Effector CD8-positive, alpha-beta T cell (primary cell): ENCODE data around the gene SSBP2.

Source experiments
- DNase-seq: peaks from one replicate; lab custom pipeline; 2025; lab: John Stamatoyannopoulos, UW

SSBP2 gene

DNA sequence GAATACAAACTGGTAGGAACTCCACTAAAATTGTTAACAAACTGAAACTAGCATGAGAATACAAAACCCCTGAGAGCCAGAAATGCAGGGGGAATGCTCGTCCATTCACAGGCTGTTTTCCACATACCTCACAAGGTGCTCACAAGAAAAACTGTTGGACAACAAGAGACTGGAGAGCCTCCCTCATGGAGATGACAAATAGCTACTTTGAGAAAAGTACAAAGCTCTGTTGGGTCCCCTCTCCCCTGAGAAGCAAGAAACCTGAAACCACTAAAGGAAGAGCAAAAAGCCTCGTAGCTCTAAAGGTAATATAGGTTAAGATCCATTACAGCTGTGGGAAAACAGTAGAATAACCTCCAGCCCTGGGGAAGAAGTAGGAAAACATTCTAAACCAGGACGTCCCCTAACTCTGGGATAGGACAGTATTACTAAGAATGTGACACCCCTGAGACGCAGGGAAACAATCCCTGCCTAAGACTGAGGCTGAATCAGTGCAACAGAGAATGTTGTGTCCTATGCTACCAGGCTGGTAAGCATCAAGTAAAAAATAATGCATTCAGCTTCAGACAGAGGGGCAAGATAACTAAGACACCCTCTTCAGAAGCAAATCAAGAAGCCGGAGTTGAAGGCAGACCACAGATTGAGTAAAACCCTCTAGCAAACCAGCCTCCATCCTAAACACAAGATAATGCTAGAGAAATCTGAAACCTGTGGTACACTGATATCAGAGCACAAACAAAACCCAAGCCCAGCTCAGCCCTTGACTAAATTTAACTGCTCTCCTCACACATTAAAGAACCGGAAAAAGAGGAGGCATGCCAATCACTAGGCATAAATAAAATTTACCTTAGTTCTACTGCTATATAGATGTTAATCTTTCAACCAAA lies 160.2 kb downstream of the SSBP2 start:
- DNase-seq, result no peak

DNA sequence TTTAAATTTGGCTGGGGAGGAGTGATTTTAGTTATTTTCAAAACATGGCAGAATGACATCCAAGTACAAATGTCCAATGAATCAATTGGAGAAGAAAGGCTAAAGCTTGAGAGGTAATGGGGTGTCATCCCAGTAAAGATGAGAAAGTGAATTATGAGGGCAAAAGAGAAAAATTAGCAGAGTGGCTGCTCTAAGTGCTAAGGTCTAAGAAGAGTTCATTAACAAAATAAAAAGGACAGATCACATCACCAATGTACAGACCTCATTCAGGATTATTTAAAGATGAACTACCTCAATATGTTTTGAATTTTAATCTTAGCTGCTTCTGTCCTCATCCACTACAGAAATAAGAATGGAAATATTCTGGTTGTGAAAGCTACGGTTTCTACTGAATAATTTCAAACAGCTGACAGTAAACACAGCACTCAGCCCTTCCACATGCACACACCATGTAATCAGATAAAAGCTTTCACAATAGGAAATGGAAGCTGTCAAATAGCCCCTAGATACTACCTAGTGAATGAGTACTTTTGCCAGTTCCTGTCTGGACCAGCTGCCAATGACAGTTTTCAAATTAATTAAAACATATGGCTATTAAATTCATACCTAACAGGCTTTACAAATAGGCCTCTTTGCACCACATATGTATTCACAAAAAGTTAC lies 171.5 kb downstream of the SSBP2 start:
- DNase-seq, result no peak

DNA sequence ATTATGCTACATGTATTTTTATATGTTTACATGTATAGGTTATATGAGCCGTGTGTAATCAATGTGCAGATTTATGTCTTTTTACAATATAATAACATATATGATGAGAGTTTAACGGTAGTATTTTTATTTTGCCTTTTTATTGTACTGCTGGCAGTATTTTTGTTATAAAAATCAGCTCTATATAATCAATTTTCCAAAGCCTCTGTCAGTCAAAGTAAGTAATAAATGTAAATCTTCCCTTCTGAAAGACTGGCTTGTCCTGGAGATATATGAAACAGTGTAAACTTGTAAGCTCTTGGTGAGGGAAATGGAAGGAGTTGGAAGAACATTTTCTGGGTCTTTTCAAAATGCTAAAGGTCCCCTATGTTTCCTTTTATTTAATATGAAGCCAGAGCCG lies 173.8 kb downstream of the SSBP2 start:
- no peak for DNase-seq

DNA sequence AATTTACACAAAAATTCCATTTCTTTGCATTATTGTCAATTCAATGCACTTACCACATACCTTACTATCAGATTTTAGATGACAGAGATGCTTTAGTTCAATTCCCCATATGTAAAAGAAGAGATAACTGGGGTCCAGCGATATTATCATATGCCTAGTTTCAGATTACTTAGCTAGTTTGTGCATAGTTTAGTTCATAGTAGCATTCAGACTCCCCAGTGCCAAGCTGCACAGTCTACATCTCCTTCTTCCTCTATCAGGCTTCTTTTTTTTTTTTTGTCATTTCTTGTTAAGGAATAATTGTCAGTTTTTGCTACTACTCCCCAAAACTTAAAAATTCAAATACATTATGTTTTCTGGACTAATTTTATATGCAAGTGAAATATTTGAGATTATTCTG lies 175.0 kb downstream of the SSBP2 start:
- DNase-seq, result no peak

DNA sequence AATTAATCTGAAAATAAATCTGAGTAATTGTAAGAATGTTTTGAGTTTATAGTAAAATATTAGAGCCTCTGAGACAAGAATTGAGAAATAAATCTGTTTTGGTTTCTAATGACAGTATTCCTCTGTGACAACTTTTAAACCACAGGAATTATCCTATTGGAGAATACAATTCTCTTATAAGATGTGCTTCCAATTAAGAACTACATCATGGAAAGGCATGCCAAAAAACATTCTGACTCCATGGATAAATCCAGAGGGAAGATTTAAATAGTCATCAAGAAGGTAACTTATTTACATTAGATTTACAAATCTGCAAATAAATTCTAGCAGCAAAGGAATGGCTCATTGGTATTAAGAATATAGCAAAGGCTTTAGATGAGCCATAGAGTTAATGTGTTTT lies 178.7 kb downstream of the SSBP2 start:
- no peak for DNase-seq

DNA sequence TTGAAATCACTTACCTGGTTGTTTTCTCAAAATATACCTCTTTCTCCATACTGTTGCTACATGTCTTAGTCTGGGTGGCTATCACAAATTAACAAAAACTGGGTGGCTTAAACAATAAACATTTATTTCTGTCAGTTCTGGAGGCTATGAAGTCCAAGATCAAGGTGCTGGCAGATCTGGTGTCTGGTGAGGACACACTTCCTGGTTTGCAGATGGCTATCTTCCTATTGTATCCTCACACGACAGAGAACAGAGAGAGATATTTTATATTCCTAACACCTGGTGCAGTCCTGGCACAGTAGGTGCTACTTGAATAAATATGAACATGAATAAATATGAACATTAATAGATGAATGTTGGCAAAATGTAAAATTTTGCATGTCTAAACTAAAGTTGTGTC lies 192.7 kb downstream of the SSBP2 start:
- DNase-seq, result no peak

DNA sequence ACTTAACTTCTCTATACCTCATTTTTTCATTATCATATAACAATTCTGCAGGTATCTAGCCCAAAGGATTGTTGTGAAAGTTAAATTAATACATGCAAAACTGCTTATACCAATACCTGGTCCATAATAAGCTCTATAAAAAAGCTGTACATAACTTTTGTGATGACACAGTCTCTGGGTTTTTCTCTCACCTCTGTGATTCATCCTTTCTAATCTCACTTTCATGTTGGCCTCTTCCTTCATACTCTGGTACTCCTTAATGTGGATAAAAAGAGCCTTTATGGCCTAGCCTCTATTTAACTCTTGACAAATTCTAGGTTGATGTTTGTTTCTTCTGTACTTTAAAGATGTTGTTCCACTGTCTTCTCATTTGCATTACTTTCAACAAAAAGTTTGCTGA lies 194.1 kb downstream of the SSBP2 start:
- no peak for DNase-seq

DNA sequence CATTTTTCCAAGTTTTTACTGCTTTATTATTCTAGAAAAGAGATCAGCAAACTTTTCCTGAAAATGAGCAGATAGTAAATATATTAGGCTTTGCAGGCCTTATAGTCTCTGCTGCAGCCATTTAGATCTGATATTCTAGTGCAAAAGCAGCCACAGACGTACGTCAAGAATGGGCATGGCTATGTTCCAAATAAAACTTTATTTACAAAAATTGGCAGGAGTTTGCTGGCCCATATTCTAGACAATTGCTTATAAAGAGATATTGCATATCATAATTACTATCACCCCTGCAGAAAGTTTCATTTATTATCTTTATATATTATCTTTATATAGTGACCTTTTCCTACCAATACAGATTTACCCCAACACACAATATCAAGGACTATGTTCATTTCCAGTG lies 195.0 kb downstream of the SSBP2 start:
- DNase-seq, result no peak

DNA sequence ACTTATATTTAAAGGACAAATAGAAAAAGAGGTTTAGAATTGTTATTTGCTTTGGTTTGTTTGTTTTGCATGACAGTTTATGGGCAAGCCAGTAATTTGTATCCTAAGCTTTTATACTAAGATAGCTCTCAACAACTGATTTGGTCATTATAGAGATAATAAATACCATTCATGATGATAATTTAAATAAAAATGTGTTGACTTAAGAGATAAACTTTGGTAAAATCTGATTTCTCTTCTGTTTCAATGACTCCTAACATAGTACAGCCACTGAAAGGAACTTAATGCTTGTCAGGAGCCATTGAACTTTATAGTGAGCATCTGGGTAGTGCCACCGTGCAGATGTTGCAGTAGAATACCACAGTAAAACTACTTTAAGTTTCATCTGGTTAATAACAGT lies 196.2 kb downstream of the SSBP2 start:
- DNase-seq, result no peak

DNA sequence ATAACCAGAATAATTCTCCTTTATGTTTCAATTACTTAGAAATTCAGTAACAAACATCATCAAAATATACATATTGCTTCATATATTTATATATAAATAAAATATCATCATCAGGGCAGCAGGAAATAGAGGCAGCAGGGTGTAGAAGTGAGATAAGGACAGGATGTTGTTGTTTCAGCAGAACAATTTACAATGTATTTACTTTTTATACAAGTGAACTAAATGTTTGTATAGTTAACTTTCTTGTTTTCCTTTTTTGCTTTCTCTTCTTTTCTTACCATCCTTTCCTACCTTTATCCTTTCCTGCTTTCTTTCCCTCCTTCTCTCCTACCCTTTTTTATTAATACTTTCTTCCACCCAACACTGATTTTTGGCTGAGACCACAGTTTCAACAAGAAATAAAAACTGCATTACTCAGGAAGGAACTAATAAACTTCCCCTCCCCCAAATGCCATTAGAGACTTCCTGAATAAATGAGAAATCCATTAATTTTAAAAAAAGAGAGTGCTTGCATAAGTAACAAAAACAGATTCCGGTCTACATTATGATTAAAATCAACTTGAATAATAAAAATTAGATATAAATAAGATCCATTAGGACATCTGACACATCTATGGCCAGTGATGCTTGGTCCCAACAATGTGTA lies 197.2 kb downstream of the SSBP2 start:
- no peak for DNase-seq

DNA sequence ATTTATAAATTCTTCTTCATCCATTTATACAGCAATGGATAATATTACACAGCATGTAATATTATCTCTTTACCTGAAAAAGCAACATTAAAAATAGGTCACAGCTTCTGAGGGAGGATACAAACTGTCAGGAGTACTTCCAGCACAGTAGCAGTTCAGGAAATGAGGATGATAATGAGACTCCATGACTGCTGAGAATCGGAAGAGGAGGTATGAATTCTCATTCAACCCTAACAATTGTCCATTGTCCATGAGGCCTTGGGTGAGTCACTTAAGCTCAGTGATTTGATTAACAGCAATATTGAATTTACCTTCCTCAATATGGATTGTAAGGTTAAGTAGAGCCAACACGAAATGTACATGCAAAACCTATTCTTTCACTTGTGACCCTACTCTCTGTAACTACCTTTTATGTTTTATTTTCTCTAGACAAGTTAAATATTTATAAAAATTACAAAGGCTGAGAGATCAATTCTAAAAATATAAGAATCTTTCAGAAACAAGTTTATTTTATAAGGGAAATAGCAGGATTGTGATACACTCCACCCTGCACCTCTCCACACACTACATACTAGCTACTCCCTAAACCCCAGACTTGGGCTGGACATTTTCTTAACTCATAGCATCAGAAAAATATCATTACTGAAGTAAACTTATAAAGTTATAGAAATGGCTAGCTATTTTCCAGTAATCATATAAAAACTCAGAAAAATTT lies 197.9 kb downstream of the SSBP2 start:
- DNase-seq, result no peak

DNA sequence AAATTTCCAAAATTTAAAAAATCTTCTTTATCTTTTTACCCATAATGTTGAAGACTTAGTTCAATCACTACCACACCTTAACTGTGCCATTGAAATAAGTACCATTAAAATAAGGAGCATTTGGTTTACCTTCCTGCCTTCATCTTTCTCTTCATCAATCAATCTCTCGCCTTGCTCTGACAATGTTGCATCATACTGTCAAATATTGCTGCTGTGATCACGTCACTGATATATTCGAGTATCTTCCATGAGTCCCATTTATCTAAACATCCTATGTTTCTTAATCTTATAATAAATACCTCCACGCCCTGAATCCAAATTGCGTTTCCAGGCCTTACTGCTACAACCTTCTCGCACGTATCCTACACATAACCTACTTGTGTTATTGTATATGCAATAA lies 201.8 kb downstream of the SSBP2 start:
- no peak for DNase-seq

DNA sequence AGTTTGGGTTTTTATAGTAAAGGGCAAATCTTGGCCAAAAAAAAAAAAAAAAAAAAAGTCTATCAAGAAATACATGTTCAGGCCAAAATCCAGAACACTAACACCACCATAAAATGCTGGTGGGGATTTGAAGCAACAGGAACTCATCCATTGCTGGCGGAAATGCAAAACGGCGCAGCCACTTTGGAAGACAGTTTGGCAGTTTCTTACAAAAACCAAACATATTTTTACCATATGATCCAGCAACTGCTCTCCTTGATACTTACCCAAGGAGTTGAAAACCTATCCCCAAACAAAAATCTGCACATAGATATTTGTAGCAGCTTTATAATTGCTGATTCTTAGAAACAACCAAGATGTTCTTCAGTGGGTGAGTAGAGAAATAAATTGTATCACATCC lies 203.9 kb downstream of the SSBP2 start:
- no peak for DNase-seq

DNA sequence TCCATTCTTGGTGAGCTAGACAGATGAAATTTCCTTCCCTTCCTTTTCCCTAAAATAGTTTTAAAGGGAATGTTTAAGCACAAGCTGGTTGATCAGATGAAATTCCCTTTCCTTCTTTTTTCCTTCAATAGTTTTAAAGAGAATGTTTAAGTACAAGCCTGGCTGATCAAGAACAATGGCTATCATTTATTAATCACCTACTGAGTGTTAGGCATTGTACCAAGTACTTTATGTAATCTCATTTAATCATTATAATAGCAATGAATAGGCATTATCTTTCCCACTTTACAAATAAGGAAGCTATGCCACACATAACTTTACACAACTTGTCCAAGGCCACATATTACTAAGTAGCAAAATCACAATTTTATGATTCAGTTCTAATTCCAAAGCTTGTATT lies 205.0 kb downstream of the SSBP2 start:
- DNase-seq, result no peak

DNA sequence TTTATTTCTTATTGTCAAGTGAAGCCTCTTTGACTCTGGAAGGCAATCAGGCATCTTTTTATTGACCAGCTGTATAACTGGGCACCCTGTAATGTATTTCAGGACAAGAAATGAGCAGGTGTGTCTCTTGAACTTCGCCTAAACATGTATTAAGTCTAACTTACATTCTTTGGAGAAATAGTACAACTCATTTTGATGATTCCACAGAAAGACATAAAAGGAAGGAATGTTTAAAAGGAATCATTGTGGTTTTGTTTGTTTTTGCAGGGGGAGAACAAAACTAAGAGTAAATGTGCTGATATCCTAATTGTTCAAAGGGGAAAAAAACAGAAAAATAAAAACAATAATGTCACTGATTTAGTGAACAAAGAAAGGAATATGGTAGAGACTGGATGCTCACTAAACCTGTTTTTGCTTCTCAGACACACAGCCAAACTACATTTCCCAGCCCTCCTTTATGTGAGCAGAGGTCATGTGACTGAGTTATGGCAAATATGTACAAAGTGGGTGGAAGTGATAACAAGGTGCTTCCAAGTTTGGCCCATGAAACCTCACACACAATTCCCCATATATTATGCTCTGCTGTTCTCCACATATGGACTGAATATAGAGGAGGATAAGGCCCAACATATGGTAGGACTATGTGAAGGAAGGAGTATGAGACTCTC lies 206.4 kb downstream of the SSBP2 start:
- DNase-seq, result no peak

DNA sequence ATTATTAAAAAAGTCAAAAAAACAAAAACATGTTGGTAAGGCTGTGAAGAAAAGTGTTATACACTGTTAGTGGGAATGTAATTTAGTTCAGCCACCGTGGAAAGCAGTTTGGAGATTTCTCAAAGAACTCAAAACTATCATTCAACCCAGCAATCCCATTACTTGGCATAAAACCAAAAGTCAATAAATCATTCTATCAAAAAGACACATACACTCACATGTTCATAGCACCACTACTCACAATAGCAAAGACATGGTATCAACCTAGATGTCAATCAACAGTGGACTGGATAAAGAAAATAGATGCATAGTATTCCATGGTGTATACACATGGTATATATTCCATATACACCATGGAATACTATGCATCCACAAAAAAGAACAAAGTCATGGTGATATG lies 208.7 kb downstream of the SSBP2 start:
- DNase-seq, result no peak

DNA sequence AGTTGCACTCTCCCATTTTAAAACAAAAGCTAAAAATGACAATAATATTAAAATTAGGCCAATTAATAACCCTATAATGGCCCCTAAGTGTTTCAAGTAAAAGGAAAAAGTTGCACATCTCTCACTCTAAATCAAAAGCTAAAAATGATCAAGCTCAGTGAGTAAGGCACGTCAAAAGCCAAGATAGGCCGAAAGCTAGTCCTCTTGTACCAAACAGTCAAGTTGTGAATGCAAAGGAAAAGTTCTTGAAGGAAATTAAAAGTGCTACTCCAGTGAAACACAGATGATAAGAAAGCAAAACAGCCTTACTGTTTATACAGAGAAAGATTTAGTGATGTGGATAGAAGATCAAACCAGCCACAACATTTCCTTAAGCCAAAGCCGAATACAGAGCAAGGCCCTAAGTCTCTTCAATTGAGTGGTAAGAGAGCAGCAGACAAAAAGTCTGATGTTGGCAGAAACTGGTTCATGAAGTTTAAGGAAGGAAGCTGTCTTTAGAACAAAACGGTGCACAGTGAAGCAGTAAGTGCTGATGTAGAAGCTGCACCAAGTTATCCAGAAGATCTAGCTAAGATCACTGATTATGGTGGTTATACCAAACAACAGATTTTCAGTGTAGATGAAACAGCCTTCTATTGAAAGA lies 212.9 kb downstream of the SSBP2 start:
- no peak for DNase-seq

DNA sequence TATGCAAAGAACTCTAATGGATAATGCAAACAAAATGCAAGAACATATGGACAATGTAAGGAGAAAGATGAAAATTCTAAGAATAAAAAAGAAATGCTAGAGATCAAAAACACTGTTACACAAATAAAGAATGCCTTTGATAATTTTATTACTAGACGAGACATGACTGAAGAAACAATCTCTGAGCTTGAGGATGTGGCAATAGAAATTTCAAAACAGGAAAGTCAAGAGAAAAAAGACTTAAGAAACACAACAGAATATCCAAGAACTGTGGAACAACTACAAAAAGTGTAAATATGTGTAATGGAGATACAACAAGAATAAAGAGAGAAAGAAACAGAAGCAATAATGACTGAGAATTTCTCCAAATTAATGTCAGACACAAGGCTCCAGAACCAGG lies 216.5 kb downstream of the SSBP2 start:
- no peak for DNase-seq

DNA sequence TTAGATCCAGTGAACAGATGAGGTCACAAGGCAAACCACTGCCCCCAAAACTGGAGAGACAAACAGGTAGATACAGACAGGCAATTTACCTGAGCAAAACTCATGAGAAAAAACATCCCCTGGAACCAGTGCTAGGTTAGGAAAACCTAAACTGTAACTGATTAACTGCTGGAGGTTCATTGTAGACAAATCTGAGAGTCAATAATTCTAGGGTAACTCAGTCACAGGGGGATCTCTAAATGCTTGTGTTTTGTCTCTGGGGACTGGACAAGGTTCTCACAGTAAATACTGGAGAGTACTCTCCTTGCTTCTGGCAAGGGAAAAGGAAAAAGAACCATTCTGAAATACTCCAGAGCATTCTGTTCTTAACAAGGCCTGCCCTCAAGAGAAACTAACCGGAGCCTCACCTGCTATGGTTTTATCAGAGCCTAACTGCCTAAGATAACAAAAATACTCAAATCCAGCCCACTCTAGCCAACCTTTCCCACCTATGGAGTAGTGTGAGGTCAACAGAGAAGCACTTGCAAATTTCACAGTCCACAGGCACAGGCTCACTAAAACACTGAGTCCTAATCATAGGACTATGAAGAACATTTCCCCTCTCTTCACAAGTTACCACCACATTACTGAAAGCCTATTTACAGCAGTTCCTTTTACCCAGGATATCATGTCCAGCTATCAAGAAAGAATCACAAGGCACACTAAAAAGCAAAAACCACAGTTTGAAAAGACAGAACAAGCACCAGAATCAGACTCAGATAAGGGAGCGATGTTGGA lies 217.1 kb downstream of the SSBP2 start:
- DNase-seq, result no peak

DNA sequence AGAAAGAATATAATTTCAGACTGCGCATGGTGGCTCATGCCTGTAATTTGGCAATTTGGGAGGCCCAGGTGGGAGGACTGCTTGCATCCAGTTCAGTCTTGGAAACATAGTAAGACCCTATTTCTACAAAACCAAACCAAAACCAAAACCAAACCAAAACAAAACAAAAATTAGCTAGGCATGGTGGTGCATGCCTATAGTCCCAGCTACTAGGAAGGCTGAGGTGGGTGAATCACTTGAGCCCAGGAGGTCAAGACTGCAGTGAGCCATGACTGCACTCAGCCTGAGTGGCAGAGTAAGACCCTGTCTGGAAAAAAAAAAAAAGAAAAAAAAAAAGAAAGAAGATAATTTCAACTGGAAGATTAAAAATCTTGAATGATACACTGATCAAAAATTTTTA lies 220.0 kb downstream of the SSBP2 start:
- DNase-seq, result no peak

DNA sequence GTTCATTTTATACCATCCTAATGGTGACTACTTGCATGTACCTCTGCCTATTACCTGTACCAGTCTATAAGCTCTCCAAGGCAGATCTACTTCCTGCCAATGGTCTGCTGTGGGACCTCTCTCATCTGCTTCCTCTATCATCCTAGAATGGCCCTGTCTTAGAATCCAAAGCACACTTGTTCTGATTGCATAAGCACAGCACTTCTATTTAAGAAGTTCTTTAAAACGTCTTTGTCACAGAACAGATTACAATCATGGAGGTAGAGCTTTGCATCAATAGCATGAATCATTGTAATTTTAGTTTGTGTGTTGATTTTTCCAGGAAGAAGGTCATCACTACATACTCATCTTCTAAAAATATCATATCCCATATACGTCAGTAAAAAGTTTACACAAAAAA lies 225.2 kb downstream of the SSBP2 start:
- DNase-seq, result no peak
